ENCODE measurements around the gene CWC27.

CWC27 gene

DNA sequence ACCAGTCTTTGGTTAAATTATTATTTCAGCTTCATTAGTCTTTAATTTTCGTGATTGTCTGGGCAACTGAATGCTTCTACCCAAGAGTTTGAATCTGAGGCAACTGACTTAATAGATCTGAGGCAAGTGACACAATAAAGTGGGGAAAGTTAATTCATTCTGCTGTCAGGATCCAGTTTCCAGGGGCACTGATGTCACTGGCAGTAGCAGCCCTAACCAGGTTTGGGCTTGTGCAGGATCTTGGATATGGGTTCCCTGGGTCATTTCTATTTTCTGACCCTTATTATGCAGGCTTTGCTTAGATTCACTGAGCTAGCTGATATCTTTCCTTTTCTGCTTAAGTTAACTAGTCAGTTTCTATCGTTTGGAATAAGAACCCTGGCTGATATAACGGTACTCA lies 9.8 kb upstream of the CWC27 start:
- H3K27ac ChIP-seq (replicated peaks), result no peak overlapping the region

DNA sequence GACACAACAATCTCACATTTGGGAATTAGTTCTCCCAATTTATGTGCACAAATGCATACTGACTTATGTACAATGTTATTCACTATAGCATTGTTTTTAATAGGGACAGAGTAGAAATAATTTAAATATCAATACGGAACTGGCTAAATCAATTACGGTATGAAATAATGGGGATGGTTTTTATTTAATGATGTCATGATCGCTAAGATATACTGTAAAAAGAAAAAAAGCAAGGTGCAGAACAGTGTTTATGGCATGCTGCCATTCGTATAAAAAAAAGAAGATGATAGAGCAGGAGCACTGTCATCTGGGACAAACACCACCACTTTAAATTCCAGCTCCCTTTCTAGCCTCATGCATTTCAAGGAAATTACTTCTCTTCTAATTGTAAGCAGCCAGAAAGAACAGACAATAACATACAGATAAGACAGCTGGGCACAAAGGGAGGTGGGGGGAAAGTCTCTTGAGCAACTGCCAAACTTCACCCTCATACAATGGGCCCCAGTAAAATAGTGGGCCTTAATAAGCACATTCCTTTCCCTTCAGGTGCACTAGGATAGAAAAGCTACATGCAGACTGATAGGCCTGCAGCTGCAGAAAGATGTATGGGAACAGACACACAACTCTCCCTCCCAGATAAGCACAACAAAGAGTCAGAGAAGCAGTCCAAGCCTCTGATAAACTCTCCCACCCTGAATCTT lies 8.6 kb upstream of the CWC27 start:
- no peak for DNase-seq (ENCODE audit: low read depth in 1 of 2, low spot score in 1 of 2)
- Histone ChIP-seq H3K27ac (replicated peaks) (no peak overlapping the region), H3K27me3 (ENCODE audit: insufficient read depth, poor library complexity, severe bottlenecking) (no peaks in the 10 kb centered on the region), H3K4me3 (replicated peaks; ENCODE audit: insufficient read depth, low read length) (no peak overlapping the region)
- TF ChIP-seq, protein P1, sequence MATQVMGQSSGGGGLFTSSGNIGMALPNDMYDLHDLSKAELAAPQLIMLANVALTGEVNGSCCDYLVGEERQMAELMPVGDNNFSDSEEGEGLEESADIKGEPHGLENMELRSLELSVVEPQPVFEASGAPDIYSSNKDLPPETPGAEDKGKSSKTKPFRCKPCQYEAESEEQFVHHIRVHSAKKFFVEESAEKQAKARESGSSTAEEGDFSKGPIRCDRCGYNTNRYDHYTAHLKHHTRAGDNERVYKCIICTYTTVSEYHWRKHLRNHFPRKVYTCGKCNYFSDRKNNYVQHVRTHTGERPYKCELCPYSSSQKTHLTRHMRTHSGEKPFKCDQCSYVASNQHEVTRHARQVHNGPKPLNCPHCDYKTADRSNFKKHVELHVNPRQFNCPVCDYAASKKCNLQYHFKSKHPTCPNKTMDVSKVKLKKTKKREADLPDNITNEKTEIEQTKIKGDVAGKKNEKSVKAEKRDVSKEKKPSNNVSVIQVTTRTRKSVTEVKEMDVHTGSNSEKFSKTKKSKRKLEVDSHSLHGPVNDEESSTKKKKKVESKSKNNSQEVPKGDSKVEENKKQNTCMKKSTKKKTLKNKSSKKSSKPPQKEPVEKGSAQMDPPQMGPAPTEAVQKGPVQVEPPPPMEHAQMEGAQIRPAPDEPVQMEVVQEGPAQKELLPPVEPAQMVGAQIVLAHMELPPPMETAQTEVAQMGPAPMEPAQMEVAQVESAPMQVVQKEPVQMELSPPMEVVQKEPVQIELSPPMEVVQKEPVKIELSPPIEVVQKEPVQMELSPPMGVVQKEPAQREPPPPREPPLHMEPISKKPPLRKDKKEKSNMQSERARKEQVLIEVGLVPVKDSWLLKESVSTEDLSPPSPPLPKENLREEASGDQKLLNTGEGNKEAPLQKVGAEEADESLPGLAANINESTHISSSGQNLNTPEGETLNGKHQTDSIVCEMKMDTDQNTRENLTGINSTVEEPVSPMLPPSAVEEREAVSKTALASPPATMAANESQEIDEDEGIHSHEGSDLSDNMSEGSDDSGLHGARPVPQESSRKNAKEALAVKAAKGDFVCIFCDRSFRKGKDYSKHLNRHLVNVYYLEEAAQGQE (IDR thresholded peaks at IDR 0.05; ENCODE audit: insufficient replicate concordance, low read depth), result no peak
- no peak for TF ChIP-seq SPI1 (IDR thresholded peaks at IDR 0.05; ENCODE audit: borderline replicate concordance, low read depth)
- TF ChIP-seq POLR2AphosphoS5 (IDR thresholded peaks at IDR 0.05; ENCODE audit: low read depth), result no peak
- TF ChIP-seq GABPA (IDR thresholded peaks at IDR 0.05; ENCODE audit: low read depth), result no peak
- TF ChIP-seq, protein P2, sequence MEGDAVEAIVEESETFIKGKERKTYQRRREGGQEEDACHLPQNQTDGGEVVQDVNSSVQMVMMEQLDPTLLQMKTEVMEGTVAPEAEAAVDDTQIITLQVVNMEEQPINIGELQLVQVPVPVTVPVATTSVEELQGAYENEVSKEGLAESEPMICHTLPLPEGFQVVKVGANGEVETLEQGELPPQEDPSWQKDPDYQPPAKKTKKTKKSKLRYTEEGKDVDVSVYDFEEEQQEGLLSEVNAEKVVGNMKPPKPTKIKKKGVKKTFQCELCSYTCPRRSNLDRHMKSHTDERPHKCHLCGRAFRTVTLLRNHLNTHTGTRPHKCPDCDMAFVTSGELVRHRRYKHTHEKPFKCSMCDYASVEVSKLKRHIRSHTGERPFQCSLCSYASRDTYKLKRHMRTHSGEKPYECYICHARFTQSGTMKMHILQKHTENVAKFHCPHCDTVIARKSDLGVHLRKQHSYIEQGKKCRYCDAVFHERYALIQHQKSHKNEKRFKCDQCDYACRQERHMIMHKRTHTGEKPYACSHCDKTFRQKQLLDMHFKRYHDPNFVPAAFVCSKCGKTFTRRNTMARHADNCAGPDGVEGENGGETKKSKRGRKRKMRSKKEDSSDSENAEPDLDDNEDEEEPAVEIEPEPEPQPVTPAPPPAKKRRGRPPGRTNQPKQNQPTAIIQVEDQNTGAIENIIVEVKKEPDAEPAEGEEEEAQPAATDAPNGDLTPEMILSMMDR (IDR thresholded peaks at IDR 0.05; ENCODE audit: insufficient read depth, low read length), result no peak

More for the DNA sequence above, 9.8 kb upstream of the CWC27 start:
- Histone ChIP-seq H3K27me3 (ENCODE audit: insufficient read depth, poor library complexity, severe bottlenecking) (no peaks in the 10 kb centered on the region), H3K4me3 (replicated peaks; ENCODE audit: insufficient read depth, low read length) (no peak overlapping the region)
- DNase-seq (ENCODE audit: low read depth in 1 of 2, low spot score in 1 of 2), result no peak
- TF ChIP-seq POLR2AphosphoS5 (IDR thresholded peaks at IDR 0.05; ENCODE audit: low read depth) (no peak), SPI1 (IDR thresholded peaks at IDR 0.05; ENCODE audit: borderline replicate concordance, low read depth) (no peak)
- TF ChIP-seq, protein P1 (IDR thresholded peaks at IDR 0.05; ENCODE audit: insufficient replicate concordance, low read depth), result no peak
- TF ChIP-seq, protein P2 (IDR thresholded peaks at IDR 0.05; ENCODE audit: insufficient read depth, low read length), result no peak

DNA sequence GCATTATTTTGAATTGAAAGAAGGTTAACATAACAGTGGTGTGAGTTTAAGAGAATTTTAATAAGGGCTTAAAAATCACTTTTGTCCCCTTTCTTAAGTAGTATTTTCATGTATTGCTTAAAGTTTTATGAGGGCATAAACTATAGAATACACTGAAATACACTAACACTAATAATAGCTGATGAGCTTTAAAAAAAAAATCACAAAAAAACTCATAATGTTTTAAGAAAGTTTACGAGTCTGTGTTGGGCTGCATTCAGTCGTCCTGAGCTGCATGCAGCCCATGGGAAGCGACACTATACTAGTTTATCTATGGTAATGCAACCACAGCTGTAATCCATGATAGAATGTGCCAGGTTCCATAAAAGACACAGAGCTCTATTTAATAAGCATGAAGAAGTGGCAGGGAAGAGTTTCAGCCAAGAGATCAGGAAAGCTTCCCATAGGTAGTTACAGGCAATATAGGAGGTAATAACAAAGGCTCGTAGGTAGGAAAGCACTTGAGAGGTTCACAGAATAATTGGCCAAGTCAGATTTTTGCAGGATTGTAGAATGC lies 4.7 kb upstream of the CWC27 start:
- no peak for DNase-seq (ENCODE audit: low read depth in 1 of 2, low spot score in 1 of 2)
- H3K27me3 ChIP-seq (ENCODE audit: insufficient read depth, poor library complexity, severe bottlenecking), result no peaks in the 10 kb centered on the region
- TF ChIP-seq GABPA (IDR thresholded peaks at IDR 0.05; ENCODE audit: low read depth) (no peak), POLR2AphosphoS5 (IDR thresholded peaks at IDR 0.05; ENCODE audit: low read depth) (no peak), SPI1 (IDR thresholded peaks at IDR 0.05; ENCODE audit: borderline replicate concordance, low read depth) (no peak)
- TF ChIP-seq, protein P1 (IDR thresholded peaks at IDR 0.05; ENCODE audit: insufficient replicate concordance, low read depth), result no peak
- TF ChIP-seq, protein P2 (IDR thresholded peaks at IDR 0.05; ENCODE audit: insufficient read depth, low read length), result no peak
- no peak overlapping the region for H3K27ac ChIP-seq (replicated peaks)
- no peak overlapping the region for H3K4me3 ChIP-seq (replicated peaks; ENCODE audit: insufficient read depth, low read length)
